Stimulated activated CD4-positive, alpha-beta T cell treated with anti-CD3 and anti-CD28 coated beads, Interleukin-1b, Interleukin-23, amount 100 ng/mL, for 48 hours (primary cell): ENCODE data around the gene PFDN6.

Experiments
- DNase-seq: peaks from one replicate; pipeline ENCODE4 v3.0.0-alpha.2; 2020

PFDN6 gene

GRCh38 chr6:33318426-33319073 lies 29.1 kb downstream of the PFDN6 start:
- DNase-seq = no peak

DNA sequence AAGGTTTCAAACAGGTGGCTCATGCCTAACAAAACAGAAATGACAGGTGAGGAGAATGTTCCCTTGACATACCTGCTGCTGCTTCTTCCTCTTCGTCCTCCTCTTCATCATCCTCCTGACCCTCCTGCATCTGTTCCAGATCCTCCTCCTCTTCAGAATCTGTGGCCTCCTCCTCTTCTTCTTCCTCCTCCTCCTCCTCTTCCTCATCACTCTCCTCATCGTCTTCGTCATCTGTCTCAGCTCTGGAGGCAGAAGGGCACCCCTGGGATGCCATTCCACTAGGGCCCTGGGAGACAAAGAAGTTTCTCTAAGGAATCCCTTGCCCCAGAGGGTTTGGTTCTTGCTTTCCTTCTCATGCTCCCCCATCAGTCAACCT lies 30.5 kb downstream of the PFDN6 start:
- DNase-seq = no peak

GRCh38 chr6:33320315-33321181 lies 31.1 kb downstream of the PFDN6 start:
- no peak for DNase-seq

- no peak for DNase-seq
Observed at GRCh38 chr6:33321227-33321626, 31.8 kb downstream of the PFDN6 start.

DNA sequence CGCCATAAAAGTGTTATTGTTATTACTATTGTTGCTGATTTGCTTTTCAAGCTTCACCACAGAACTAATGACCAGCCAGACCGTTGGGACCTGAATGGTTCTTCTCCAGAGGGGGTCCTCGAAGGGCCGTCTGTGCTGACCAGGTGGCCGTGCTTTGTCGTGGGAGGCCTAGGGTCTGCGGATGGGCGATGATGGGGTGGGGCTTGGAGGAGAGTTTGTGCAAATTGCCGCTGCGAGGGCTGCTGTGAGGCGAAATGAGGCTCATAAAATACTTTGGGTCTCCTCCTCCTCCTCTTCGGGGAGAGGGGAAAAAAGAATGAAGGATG lies 34.2 kb downstream of the PFDN6 start:
- no peak for DNase-seq

GRCh38 chr6:33324125-33324524 lies 34.7 kb downstream of the PFDN6 start:
- DNase-seq = no peak

GRCh38 chr6:33329058-33329457 lies 39.7 kb downstream of the PFDN6 start:
- DNase-seq = no peak

GRCh38 chr6:33330736-33331135 lies 41.3 kb downstream of the PFDN6 start:
- no peak for DNase-seq

DNA sequence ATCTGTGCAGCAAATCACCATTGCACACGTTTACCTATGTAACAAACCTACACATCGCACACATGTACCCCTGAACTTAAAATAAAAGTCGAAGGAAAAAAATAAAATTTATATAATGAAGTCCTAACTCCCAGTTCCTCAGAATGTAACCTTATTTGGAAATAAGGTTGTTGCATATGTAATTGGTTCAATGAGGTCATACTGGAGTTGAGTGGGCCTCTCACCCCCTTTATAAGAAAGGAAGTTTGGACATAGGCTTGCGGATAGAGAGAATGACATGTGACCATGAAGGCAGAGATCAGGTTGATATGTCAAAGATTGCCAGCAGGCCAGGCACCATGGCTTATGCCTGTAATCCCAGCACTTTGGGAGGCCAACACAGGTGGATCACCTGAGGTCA lies 44.3 kb downstream of the PFDN6 start:
- DNase-seq = no peak

GRCh38 chr6:33335916-33336315 lies 46.5 kb downstream of the PFDN6 start:
- DNase-seq = no peak

- DNase-seq = no peak
Observed at GRCh38 chr6:33336495-33336894, 47.1 kb downstream of the PFDN6 start.

- no peak for DNase-seq
Observed at GRCh38 chr6:33339193-33339592, 49.8 kb downstream of the PFDN6 start.
